Epithelial cell of proximal tubule (primary cell): ENCODE measurements around the gene PRB4. TPM values are rescaled to one million over a fixed set of nuclear protein-coding genes. Genes with fewer than 3 reads are reported as not detected.
A peak's percentile ranks its signal among the peaks of the same experiment; 100 is the strongest.
"Not testable (repeated sequence)": the region's sequence is repeated elsewhere in the genome, so short reads cannot be mapped to it uniquely, and the experiment has no call there.

Experiments
- DNase-seq: peaks from one replicate; pipeline ENCODE4 v3.0.0-alpha.2; 2011; ENCODE audit warnings: low read depth
- H3K4me3 ChIP-seq: 2 replicates; pipeline ENCODE4 v1.5.1; 2011; ENCODE audit warnings: low read depth, mild to moderate bottlenecking, low read length
- CTCF ChIP-seq: conservative IDR thresholded peaks from 2 replicates; pipeline ENCODE4 v1.5.1; 2012; ENCODE audit warnings: low read depth, mild to moderate bottlenecking, low read length
- total RNA-seq: library from RNA; depleted of rRNA; stranded (reverse); fragments of >200 nt; gene quantifications from 2 replicates; pipeline ENCODE4 v1.2.3, GENCODE V29; 2015

The PRB4 gene
- not detected in 2 replicates for total RNA-seq

GRCh38 chr12:11310336-11310735 is at the start of gene PRB4:
Gene PRB4, minus strand, starts transcription at chr12:11310436. Its CDS starts 38 bp downstream, at chr12:11310398.
- no peak for DNase-seq
- no peak within 1 kb of the TSS for H3K4me3 ChIP-seq
- TF ChIP-seq CTCF = no peak

GRCh38 chr12:11351736-11352135 is 41.5 kb upstream of the PRB4 start:
- H3K4me3 ChIP-seq, DNase-seq: not testable (repeated sequence)

- no peak for TF ChIP-seq CTCF
- H3K4me3 ChIP-seq = no peak overlapping the region
- DNase-seq = no peak
Observed at GRCh38 chr12:11348439-11348838, 38.2 kb upstream of the PRB4 start.

GRCh38 chr12:11347810-11348209 is 37.6 kb upstream of the PRB4 start:
- no peak overlapping the region for H3K4me3 ChIP-seq
- DNase-seq = no peak
- peak; percentile 20 for TF ChIP-seq CTCF

- H3K4me3 ChIP-seq = no peak overlapping the region
- no peak for DNase-seq
- TF ChIP-seq CTCF = no peak
Observed at GRCh38 chr12:11344500-11344899, 34.3 kb upstream of the PRB4 start.

GRCh38 chr12:11324426-11324825 is 14.2 kb upstream of the PRB4 start:
- no peak for TF ChIP-seq CTCF
- DNase-seq = no peak
- H3K4me3 ChIP-seq = no peak overlapping the region

- DNase-seq = no peak
- no peak for TF ChIP-seq CTCF
- no peak overlapping the region for H3K4me3 ChIP-seq
Observed at GRCh38 chr12:11321980-11322379, 11.7 kb upstream of the PRB4 start.

GRCh38 chr12:11307143-11307542 is 3.1 kb downstream of the PRB4 start:
- H3K4me3 ChIP-seq = no peak overlapping the region
- no peak for DNase-seq
- TF ChIP-seq CTCF = no peak
